ENCODE data around the gene CERS5. TPM values are rescaled to one million over a fixed set of nuclear protein-coding genes. Genes with fewer than 3 reads are reported as not detected.
A peak's percentile ranks its signal among the peaks of the same experiment; 100 is the strongest.

Gene CERS5
- total RNA-seq, 2 experiments from 2014 or later: 33.9 to 39.5 TPM

- no peaks in the 10 kb centered on the region for H3K4me1 Mint-ChIP-seq (ENCODE audit: low read depth)
- H3K36me3 Mint-ChIP-seq (ENCODE audit: low read depth): peaks cover 50% of the 10 kb centered on the region
- no peak for DNase-seq
- no peaks in the 10 kb centered on the region for H3K27me3 Mint-ChIP-seq
- intact Hi-C loops (cut with micrococcal nuclease): no loop called here
- ChIA-PET CTCF (interaction anchor here (6.6 to 6.7 kb wide), 2 partner anchors 9 to 13 kb away, joined by 32 to 54 read pairs; partner anchors contain the start of gene COX14), POLR2A (interaction anchor here (1.3 kb wide), 1 partner anchor 12 kb away, joined by 4 read pairs; no protein-coding TSS in a partner anchor)
- TF ChIP-seq CTCF (IDR thresholded peaks at IDR 0.05): no peak
- H3K4me3 Mint-ChIP-seq: no peak overlapping the region
- H3K27ac Mint-ChIP-seq: no peak overlapping the region
- H3K9me3 Mint-ChIP-seq: no peaks in the 10 kb centered on the region
- no peak for ATAC-seq
Observed at GRCh38 chr12:50097952-50098351, 69.2 kb downstream of the CERS5 start.

GRCh38 chr12:50090391-50090790, 76.8 kb downstream of the CERS5 start:
- no peaks in the 10 kb centered on the region for H3K27me3 Mint-ChIP-seq
- no peak for TF ChIP-seq CTCF (IDR thresholded peaks at IDR 0.05)
- POLR2A ChIA-PET: no interaction called here
- CTCF ChIA-PET: interaction anchor here (0.6 to 6.8 kb wide), 14 partner anchors 11 to 270 kb away, joined by 3 to 58 read pairs (median 4); partner anchors contain the start of genes CERS5, COX14 and GPD1
- no peak for ATAC-seq
- no peaks in the 10 kb centered on the region for H3K9me3 Mint-ChIP-seq
- peaks cover 24% of the 10 kb centered on the region for H3K36me3 Mint-ChIP-seq (ENCODE audit: low read depth)
- intact Hi-C loops (cut with micrococcal nuclease): no loop called here
- no peak for DNase-seq
- no peak overlapping the region for H3K4me3 Mint-ChIP-seq
- H3K4me1 Mint-ChIP-seq (ENCODE audit: low read depth): peaks cover 33% of the 10 kb centered on the region
- no peak overlapping the region for H3K27ac Mint-ChIP-seq

GRCh38 chr12:50089730-50090129, 77.4 kb downstream of the CERS5 start:
- CTCF ChIA-PET: interaction anchor here (0.6 to 6.8 kb wide), 19 partner anchors 11 to 271 kb away, joined by 3 to 58 read pairs (median 4); partner anchors contain the start of genes CERS5, COX14, GPD1 and LIMA1
- POLR2A ChIA-PET: interaction anchor here (0.7 to 0.8 kb wide), 2 partner anchors 9 to 21 kb away, joined by 3 read pairs; no protein-coding TSS in a partner anchor
- intact Hi-C loops (cut with micrococcal nuclease): loop anchor here (5.0 kb wide), 1 partner anchor 88 kb away; no protein-coding TSS in a partner anchor

GRCh38 chr12:50088577-50089335, 78.4 kb downstream of the CERS5 start:
- intact Hi-C loops (cut with micrococcal nuclease): loop anchor here (5.0 kb wide), 1 partner anchor 89 kb away; no protein-coding TSS in a partner anchor
- ATAC-seq: peak; percentile 50
- TF ChIP-seq CTCF (IDR thresholded peaks at IDR 0.05): peak; percentile 84
- POLR2A ChIA-PET: interaction anchor here (0.9 kb wide), 1 partner anchor 23 kb away, joined by 3 read pairs; no protein-coding TSS in a partner anchor
- peak overlapping the region; percentile 62 for H3K27ac Mint-ChIP-seq
- DNase-seq: peak; percentile 79
- H3K4me3 Mint-ChIP-seq: no peak overlapping the region
- no peaks in the 10 kb centered on the region for H3K27me3 Mint-ChIP-seq
- peaks cover 35% of the 10 kb centered on the region for H3K4me1 Mint-ChIP-seq (ENCODE audit: low read depth)
- H3K36me3 Mint-ChIP-seq (ENCODE audit: low read depth): peaks cover 17% of the 10 kb centered on the region
- H3K9me3 Mint-ChIP-seq: no peaks in the 10 kb centered on the region
- CTCF ChIA-PET: interaction anchor here (0.8 to 6.8 kb wide), 26 partner anchors 8 to 226 kb away, joined by 3 to 60 read pairs (median 4); partner anchors contain the start of genes CERS5, COX14, GPD1 and LIMA1

More at GRCh38 chr12:50089730-50090129, 77.4 kb downstream of the CERS5 start:
- ATAC-seq: no peak
- DNase-seq: no peak
- Mint-ChIP-seq H3K27me3 (no peaks in the 10 kb centered on the region), H3K4me3 (no peak overlapping the region), H3K4me1 (ENCODE audit: low read depth) (peaks cover 33% of the 10 kb centered on the region), H3K36me3 (ENCODE audit: low read depth) (peaks cover 21% of the 10 kb centered on the region), H3K9me3 (no peaks in the 10 kb centered on the region), H3K27ac (no peak overlapping the region)
- no peak for TF ChIP-seq CTCF (IDR thresholded peaks at IDR 0.05)
